SH-SY5Y (cell line): ENCODE measurements around the gene RAD54L2.

Experiments used
- GATA2 ChIP-seq: IDR thresholded peaks from 2 replicates; pipeline ENCODE4 v1.6.1; 2011; ENCODE audit warnings: mild to moderate bottlenecking, low read depth, low read length
- GATA3 ChIP-seq: IDR thresholded peaks from 2 replicates; pipeline ENCODE4 v1.6.1; 2011; ENCODE audit warnings: low read depth, mild to moderate bottlenecking, low read length, moderate library complexity

GRCh38 chr3:51510996-51511395 is 27.5 kb upstream of the RAD54L2 start:
- TF ChIP-seq GATA2 (no peak), GATA3 (no peak)
